Stomach (tissue), 9 donors: Measurements from ENCODE around the gene COG7. TPM values are rescaled to one million over a fixed set of nuclear protein-coding genes. Genes with fewer than 3 reads are reported as not detected.

Experiments
- DNase-seq, 2 donors: peaks; one replicate each; pipeline versions ENCODE4 v3.0.0 to v3.0.0-alpha.2; 2013 to 2019
- H3K27ac ChIP-seq, 5 donors: fragments of 200-600 bp in 4 of 5; sonication (generic) in 4 of 5; one replicate each; pipeline ENCODE4 v1.5.1; 2013 to 2019; ENCODE audit warnings: mild to moderate bottlenecking in 1 of 5, moderate library complexity in 1 of 5
- H3K27me3 ChIP-seq, 3 donors: fragments of 200-600 bp; sonication (generic); one replicate each; pipeline ENCODE4 v1.5.1; 2017 to 2019; ENCODE audit warnings: mixed run types in 1 of 3
- H3K36me3 ChIP-seq, 4 donors: fragments of 200-600 bp; sonication (generic); 1 replicate in 3 of 4; 2 replicates in 1 of 4; pipeline ENCODE4 v1.5.1; 2016 to 2019
- H3K4me1 ChIP-seq, 4 donors: fragments of 200-600 bp; sonication (generic); one replicate each; pipeline ENCODE4 v1.5.1; 2016 to 2019
- H3K4me3 ChIP-seq, 4 donors: fragments of 200-600 bp; sonication (generic) in 3 of 4; one replicate each; pipeline ENCODE4 v1.5.1; 2016 to 2019; ENCODE audit warnings: mild to moderate bottlenecking in 1 of 4
- H3K9me3 ChIP-seq, 4 donors: fragments of 200-600 bp; sonication (generic); one replicate each; pipeline ENCODE4 v1.5.1; 2016 to 2019
- EP300 ChIP-seq: sonication (generic); formaldehyde crosslinking; IDR thresholded peaks from one replicate; pipeline ENCODE4 v1.6.1; 2017; ENCODE audit warnings: antibody characterized with exemption
- POLR2A ChIP-seq, 4 donors: fragments of 450-650 bp; IDR thresholded peaks; one replicate each; pipeline ENCODE4 v1.6.1; 2016; ENCODE audit warnings: antibody characterized with exemption in 4 of 4, control low read depth in 2 of 4, mild to moderate bottlenecking in 1 of 4, moderate library complexity in 1 of 4
- POLR2AphosphoS5 ChIP-seq, 3 donors: sonication (generic); formaldehyde crosslinking; IDR thresholded peaks; one replicate each; pipeline ENCODE4 v1.6.1; 2016; ENCODE audit warnings: antibody characterized with exemption in 3 of 3
- WGBS, 5 donors: extraction: QIAGEN DNeasy Blood & Tissue Kit in 3 of 5; methylation state at CpG; one replicate each; pipeline versions ENCODE4 v1.1.5 to v1.1.7; 2013 to 2018; 5-methylcytosine and 5-hydroxymethylcytosine counted together
- intact Hi-C: fragments of 100-400 bp; cut with DNase I; formaldehyde crosslinking; loops from one replicate; pipeline ENCODE4 v1.15.1; 2023; ENCODE audit warnings: low total_unique reads
- polyA plus RNA-seq, 3 donors: library from polyadenylated mRNA; stranded (reverse); fragments of 200-250 nt; gene quantifications; one replicate each; pipeline ENCODE4 v1.2.3, GENCODE V29; 2013
- total RNA-seq, 5 donors: library from RNA; depleted of rRNA; stranded (reverse); fragments of >200 nt; gene quantifications; one replicate each; pipeline versions ENCODE4 v1.1.0 to v1.2.3, GENCODE V29; 2014 to 2016
- TF ChIP-seq, protein P1 (sequence below), 7 experiments: fragments of 450-650 bp in 4 of 7; fragments of 200-600 bp in 3 of 7; sonication (generic) in 3 of 7; IDR thresholded peaks; one replicate each; pipeline ENCODE4 v1.5.1; 2016 to 2019; ENCODE audit warnings: antibody characterized with exemption in 7 of 7, control low read depth in 2 of 7, mild to moderate bottlenecking in 1 of 7
- donor health status: healthy with polysubstance abuse.
- donor health status: Bipolar disorder and iron deficiency.
- donor health status: healthy.

COG7 gene
- total and polyA plus RNA-seq, 8 donors, result 11.0 to 80.5 (median 27.7) TPM

DNA sequence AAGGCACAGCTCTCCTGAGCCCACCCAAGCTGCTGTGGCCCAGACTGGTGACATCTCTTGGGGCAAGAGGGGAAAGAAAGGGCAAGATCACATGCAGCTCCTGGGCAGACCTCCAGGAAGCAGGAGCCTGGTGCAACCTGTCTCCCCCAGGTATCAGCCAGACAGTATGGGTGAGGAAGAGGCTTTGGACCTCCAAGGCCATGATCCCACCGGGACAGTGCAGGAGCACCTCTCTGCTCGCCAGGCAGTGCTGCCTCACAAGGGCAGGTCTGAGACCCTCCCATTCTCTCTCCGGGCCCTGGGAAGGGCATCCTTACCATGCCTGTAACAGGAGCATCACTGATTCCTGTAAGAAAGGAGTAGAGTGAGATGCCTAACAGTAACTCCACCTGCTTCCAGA is 25.6 kb upstream of the COG7 start:
- Histone ChIP-seq H3K27ac (no peak overlapping the region), H3K4me3 (no peak overlapping the region), H3K27me3 (no peaks in the 10 kb centered on the region), H3K9me3 (no peaks in the 10 kb centered on the region), H3K36me3 (peaks cover 92 to 100% (median 100%) of the 10 kb centered on the region in 4 donors), H3K4me1 (no peaks in the 10 kb centered on the region)
- intact Hi-C loops, result no loop called here
- 96 to 100% (median 97%) methylated on average over 1 to 3 of the region's 3 CpGs for WGBS, 5 donors
- no peak for DNase-seq
- TF ChIP-seq EP300 (no peak), POLR2A (IDR thresholded peaks at IDR 0.05) (no peak), POLR2AphosphoS5 (IDR thresholded peaks at IDR 0.05) (no peak)
- TF ChIP-seq, protein P1, sequence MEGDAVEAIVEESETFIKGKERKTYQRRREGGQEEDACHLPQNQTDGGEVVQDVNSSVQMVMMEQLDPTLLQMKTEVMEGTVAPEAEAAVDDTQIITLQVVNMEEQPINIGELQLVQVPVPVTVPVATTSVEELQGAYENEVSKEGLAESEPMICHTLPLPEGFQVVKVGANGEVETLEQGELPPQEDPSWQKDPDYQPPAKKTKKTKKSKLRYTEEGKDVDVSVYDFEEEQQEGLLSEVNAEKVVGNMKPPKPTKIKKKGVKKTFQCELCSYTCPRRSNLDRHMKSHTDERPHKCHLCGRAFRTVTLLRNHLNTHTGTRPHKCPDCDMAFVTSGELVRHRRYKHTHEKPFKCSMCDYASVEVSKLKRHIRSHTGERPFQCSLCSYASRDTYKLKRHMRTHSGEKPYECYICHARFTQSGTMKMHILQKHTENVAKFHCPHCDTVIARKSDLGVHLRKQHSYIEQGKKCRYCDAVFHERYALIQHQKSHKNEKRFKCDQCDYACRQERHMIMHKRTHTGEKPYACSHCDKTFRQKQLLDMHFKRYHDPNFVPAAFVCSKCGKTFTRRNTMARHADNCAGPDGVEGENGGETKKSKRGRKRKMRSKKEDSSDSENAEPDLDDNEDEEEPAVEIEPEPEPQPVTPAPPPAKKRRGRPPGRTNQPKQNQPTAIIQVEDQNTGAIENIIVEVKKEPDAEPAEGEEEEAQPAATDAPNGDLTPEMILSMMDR (IDR thresholded peaks at IDR 0.05), result no peak

DNA sequence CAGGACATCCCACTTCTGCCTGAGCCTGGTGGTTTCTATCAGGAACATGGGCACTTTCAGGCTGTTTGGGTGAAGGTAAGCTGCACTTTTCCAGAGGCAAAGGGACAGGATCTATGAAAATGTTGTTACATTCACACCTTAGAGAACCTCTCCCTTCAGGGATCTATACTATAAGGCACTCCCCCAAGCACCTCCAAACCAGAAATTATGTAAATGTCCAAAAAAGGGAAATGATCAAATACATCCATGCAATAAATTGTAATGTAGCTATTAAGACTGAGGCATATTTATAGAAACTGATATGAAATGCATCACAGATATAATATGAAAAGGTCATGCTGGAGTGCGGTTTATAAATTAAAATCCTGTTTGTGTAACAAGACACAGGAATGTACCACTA is 23.3 kb upstream of the COG7 start:
- no peak overlapping the region for H3K4me3 ChIP-seq
- H3K27me3 ChIP-seq, result no peaks in the 10 kb centered on the region
- no peak overlapping the region for H3K27ac ChIP-seq
- no peak for TF ChIP-seq POLR2A (IDR thresholded peaks at IDR 0.05)
- TF ChIP-seq EP300, result no peak
- TF ChIP-seq, protein P1 (IDR thresholded peaks at IDR 0.05), result no peak
- TF ChIP-seq POLR2AphosphoS5 (IDR thresholded peaks at IDR 0.05), result no peak
- 81 to 95% (median 93%) methylated on average over 1 of the region's 1 CpG for WGBS, 5 donors
- intact Hi-C loops, result no loop called here
- no peaks in the 10 kb centered on the region for H3K4me1 ChIP-seq
- H3K36me3 ChIP-seq, result peaks cover 71 to 100% (median 100%) of the 10 kb centered on the region in 4 donors
- H3K9me3 ChIP-seq, result no peaks in the 10 kb centered on the region
- no peak for DNase-seq

DNA sequence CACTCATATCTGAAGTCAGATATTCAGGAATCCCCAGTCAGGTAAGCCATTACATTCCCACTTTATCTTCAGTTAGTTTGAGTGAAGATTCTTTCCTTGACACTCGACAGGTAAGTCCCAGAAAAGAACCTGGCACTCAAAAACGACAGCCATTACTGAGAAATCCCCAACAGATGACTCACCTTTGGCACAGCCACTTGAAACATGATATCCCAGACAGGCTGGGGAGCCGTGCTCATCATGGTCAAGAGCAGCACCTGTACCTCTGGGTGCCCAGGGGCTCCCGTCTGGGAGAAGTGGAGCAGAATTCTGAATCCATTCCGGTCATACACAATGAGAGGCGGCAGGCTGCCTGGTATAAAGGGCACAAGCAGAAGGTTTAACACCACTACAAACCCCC is 16.8 kb upstream of the COG7 start:
- no peaks in the 10 kb centered on the region for H3K27me3 ChIP-seq
- no peak overlapping the region for H3K4me3 ChIP-seq
- H3K9me3 ChIP-seq, result no peaks in the 10 kb centered on the region
- no peak for DNase-seq
- no peak for TF ChIP-seq EP300
- TF ChIP-seq POLR2A (IDR thresholded peaks at IDR 0.05), result no peak
- TF ChIP-seq, protein P1 (IDR thresholded peaks at IDR 0.05), result no peak
- no peak for TF ChIP-seq POLR2AphosphoS5 (IDR thresholded peaks at IDR 0.05)
- H3K27ac ChIP-seq, result no peak overlapping the region
- no peaks in the 10 kb centered on the region for H3K4me1 ChIP-seq
- 63 to 83% (median 70%) methylated on average over 6 of the region's 6 CpGs for WGBS, 5 donors
- peaks cover 54 to 100% (median 98%) of the 10 kb centered on the region in 4 donors for H3K36me3 ChIP-seq
- intact Hi-C loops, result no loop called here

DNA sequence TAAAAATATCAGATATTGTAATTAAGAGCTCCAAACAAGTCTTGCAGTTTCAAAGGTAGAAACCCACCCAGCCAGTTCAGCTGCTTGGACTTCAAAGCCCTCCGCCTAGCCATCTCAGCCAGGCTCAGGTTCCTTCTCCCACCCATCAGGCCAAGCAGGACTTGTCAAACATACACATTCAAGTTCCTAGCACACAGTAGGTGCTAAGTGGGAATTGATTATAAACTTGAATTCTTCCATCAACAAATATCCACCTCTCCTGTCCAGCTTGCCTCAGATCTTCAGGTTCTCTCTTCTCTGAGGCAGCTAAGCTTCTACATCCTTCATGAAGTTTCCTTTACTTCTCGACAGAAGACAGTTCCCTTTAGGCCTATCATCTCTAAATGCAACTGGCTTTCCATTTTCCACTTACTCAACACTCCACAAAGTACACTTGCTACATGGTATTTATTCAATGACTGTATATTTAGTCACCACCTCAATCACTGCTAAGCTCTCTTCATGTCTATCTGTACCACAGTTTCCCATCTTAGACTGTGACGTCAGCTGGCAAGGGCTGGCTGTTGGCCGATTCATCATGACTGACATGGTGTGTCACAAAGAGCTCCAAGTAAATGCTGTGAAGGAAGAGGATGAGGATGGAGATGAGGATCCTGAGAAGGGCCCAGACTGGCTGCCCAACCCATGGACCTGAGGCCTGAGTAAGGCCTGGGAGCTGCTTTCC is 13.3 kb upstream of the COG7 start:
- Histone ChIP-seq H3K9me3 (no peaks in the 10 kb centered on the region), H3K36me3 (peaks cover 44 to 76% (median 72%) of the 10 kb centered on the region in 4 donors), H3K27me3 (no peaks in the 10 kb centered on the region), H3K27ac (peak overlapping the region in 1 of 5 donors; percentile 47), H3K4me1 (peaks cover 0 to 14% (median 5%) of the 10 kb centered on the region in 4 donors), H3K4me3 (no peak overlapping the region)
- no peak for TF ChIP-seq POLR2AphosphoS5 (IDR thresholded peaks at IDR 0.05)
- TF ChIP-seq EP300, result no peak
- TF ChIP-seq, protein P1 (IDR thresholded peaks at IDR 0.05), result no peak
- no peak for TF ChIP-seq POLR2A (IDR thresholded peaks at IDR 0.05)
- intact Hi-C loops, result no loop called here
- WGBS, 5 donors, result 86 to 90% (median 89%) methylated on average over 4 of the region's 4 CpGs
- no peak for DNase-seq
